HUES48 (cell line): ENCODE results near the gene AVL9.
"Not testable (repeated sequence)": the region's sequence is repeated elsewhere in the genome, so short reads cannot be mapped to it uniquely, and the experiment has no call there.

Experiments used
- H3K27ac ChIP-seq: one replicate; pipeline ENCODE4 v1.7.0; 2013; ENCODE audit warnings: low read depth, low read length, inconsistent platforms
- H3K27me3 ChIP-seq: 2 replicates; pipeline ENCODE4 v1.6.1; 2013; ENCODE audit warnings: mild to moderate bottlenecking, low read length; ENCODE audit not compliant: control insufficient read depth, insufficient read depth
- H3K36me3 ChIP-seq: 2 replicates; pipeline ENCODE4 v1.6.1; 2013; ENCODE audit warnings: low read length; ENCODE audit not compliant: control insufficient read depth, insufficient read depth
- H3K4me1 ChIP-seq: 2 replicates; pipeline ENCODE4 v1.6.1; 2013; ENCODE audit warnings: mild to moderate bottlenecking, low read length; ENCODE audit not compliant: control insufficient read depth, insufficient read depth
- H3K4me3 ChIP-seq: 2 replicates; pipeline ENCODE4 v1.5.1; 2013; ENCODE audit warnings: mild to moderate bottlenecking, low read depth, low read length
- H3K9ac ChIP-seq: 2 replicates; pipeline ENCODE4 v1.6.1; 2013; ENCODE audit warnings: mild to moderate bottlenecking, low read depth, low read length, moderate library complexity
- H3K9me3 ChIP-seq: 2 replicates; pipeline ENCODE4 v1.6.1; 2013; ENCODE audit warnings: low read length; ENCODE audit not compliant: control insufficient read depth, insufficient read depth

The AVL9 gene

DNA sequence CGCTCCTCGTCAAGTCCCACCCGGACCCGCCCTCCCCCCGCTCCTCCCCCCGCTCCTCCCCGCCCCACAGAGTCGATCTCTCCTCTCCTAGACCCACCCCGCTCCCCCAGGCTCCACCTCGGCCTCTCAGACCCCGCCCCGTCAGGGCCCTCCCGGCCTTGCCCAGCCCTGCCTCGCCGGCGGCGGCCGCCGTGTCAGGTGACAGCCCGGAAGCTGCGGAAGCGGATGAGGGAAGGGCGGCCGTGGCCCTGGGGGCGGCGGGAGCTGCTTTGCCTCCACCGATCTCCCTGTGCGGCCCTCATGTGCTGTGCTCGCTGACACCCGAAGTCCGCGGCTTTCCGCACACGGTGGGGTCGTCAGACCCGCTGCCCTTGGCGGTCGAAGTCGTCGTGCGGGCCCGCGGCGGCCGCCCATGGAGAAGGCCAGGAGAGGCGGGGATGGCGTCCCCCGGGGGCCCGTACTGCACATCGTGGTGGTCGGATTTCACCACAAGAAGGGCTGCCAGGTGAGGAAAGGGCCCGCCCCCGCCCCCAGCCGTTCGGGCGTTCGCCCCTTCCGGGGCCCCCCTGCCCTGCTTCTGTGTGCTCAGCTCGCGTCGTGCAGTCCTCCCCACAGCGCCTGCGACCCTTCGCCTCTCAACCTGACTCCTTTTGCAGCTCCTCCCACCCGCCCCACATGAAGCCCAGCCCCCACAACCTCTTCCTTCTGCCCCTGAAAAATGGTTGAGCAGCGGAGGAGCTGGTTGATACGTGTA lies at the start of gene AVL9:
Gene AVL9, plus strand, starts transcription at position 192 of the 754 bp plus-strand sequence. Its CDS starts 221 bp downstream, at position 413.
- Histone ChIP-seq H3K9ac (peak within 1 kb of the TSS; percentile 98), H3K27ac (peak within 1 kb of the TSS; percentile 99), H3K4me3 (peak within 1 kb of the TSS; percentile 100), H3K36me3 (0 out of 2 replicates have a peak, but pooled peaks cover 5% of the 10 kb centered on the region), H3K4me1 (0 out of 2 replicates have a peak, but pooled peaks cover 6% of the 10 kb centered on the region), H3K27me3 (no peaks in the 10 kb centered on the region), H3K9me3 (no peaks in the 10 kb centered on the region)

DNA sequence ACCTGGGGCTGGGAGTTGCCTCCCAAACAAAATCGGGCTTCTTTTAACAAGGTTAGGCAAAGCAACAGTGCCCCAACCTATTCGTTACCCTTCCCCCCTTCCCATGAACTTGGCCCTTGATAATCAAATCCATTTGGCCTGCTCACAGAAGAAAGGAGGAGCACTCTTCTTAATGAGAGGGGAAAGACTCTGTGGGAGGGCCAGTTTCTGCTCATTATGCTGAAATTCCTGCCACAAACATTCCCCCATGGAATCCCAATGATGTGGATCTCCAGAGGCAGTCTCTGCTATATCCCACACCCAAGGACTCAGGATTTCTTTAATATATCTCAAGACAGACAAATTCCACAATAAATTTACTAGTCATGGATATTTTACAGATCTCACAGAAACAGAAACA lies 48.1 kb upstream of the AVL9 start:
- no peaks in the 10 kb centered on the region for H3K27me3 ChIP-seq
- H3K4me1 ChIP-seq, result no peaks in the 10 kb centered on the region
- H3K4me3 ChIP-seq, result no peak overlapping the region
- no peaks in the 10 kb centered on the region for H3K9me3 ChIP-seq
- H3K9ac ChIP-seq, result no peak overlapping the region
- no peak overlapping the region for H3K27ac ChIP-seq
- no peaks in the 10 kb centered on the region for H3K36me3 ChIP-seq

DNA sequence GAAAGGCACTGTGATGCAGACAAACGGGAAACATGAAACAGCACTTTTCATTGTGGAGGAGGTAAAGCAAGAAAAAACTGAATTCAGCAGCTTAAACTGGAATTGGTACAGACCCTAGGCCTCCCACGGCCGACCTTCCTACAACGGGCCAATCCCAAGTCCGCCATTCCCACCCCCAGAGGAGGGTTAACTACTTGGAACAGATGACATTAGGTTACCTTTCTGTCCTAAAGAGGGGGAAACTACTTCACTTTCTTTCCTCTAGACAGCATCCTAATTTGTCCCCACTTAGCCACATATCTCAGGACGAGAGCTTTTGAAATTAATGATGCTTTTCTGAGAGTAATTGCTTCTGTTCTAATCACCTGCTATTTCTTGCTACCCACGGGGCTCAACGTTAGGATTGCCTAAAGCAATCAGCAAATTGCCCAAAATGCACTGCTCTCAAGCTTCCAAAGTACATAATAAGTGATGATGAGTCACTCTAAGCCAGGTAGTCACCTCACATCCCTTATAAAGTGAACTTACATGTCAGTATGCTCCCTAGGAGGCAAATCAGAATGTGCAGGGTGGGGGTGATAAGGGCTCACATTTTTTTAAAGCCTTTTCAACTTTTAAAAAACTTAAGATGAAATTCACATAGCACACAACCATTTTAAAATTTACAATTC lies 41.8 kb upstream of the AVL9 start:
- Histone ChIP-seq H3K9ac (no peak overlapping the region), H3K27me3 (no peaks in the 10 kb centered on the region), H3K27ac (no peak overlapping the region), H3K4me1 (no peaks in the 10 kb centered on the region), H3K9me3 (no peaks in the 10 kb centered on the region), H3K36me3 (no peaks in the 10 kb centered on the region), H3K4me3 (no peak overlapping the region)

GRCh38 chr7:32458025-32458424 lies 37.3 kb upstream of the AVL9 start:
- no peaks in the 10 kb centered on the region for H3K9me3 ChIP-seq
- no peak overlapping the region for H3K27ac ChIP-seq
- H3K9ac ChIP-seq, result no peak overlapping the region
- H3K36me3 ChIP-seq, result no peaks in the 10 kb centered on the region
- no peaks in the 10 kb centered on the region for H3K27me3 ChIP-seq
- no peaks in the 10 kb centered on the region for H3K4me1 ChIP-seq
- no peak overlapping the region for H3K4me3 ChIP-seq

- H3K9ac ChIP-seq, result no peak overlapping the region
- no peak overlapping the region for H3K27ac ChIP-seq
These were observed 35.5 kb upstream of the AVL9 start for GRCh38 chr7:32459788-32460187.

DNA sequence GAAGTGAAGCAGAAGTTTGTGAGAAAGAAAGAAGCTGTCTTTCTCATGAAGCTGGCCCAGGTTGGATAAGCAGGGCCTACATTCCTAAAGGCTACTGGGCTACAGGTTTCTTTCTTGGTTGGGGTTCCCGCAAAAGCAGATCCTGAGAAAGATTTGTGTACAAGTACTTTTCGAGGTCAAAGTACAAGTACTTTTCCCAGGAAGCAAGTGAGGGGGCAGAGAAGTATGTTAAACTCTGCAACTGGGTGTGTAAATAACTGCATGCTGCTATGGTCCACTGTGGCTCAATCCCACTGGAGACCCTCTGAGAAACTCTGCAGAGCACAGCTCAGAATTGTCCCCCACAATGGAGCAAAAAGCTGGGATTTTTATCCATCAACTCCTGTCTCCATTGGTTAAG lies 33.8 kb upstream of the AVL9 start:
- Histone ChIP-seq H3K27me3 (no peaks in the 10 kb centered on the region), H3K9me3 (no peaks in the 10 kb centered on the region), H3K27ac (no peak overlapping the region), H3K4me1 (no peaks in the 10 kb centered on the region), H3K9ac (no peak overlapping the region), H3K4me3 (no peak overlapping the region), H3K36me3 (no peaks in the 10 kb centered on the region)

More at GRCh38 chr7:32459788-32460187, 35.5 kb upstream of the AVL9 start:
- no peaks in the 10 kb centered on the region for H3K9me3 ChIP-seq
- H3K27me3 ChIP-seq, result no peaks in the 10 kb centered on the region
- H3K36me3 ChIP-seq, result no peaks in the 10 kb centered on the region
- H3K4me1 ChIP-seq, result no peaks in the 10 kb centered on the region
- no peak overlapping the region for H3K4me3 ChIP-seq

DNA sequence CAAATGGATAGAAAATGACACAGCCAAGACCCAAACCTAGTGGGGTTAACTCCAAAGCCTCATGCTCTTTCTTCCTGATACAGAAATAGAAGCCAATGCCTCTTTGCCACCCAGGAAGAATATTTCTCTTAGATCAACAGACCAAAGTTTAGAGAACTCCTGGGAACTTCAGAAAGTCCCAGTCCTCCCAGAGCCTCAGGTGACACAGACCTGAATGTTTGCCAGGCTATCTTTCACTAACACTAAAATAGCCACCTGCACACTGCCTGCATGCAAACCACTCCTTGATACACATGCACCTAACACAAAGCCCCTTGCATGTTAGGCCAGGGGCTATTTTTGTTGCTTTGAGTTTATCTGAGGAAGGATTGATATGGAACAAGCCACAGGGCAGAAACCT lies 32.8 kb upstream of the AVL9 start:
- H3K27ac ChIP-seq, result no peak overlapping the region
- H3K9me3 ChIP-seq, result no peaks in the 10 kb centered on the region
- H3K4me3 ChIP-seq, result no peak overlapping the region
- H3K36me3 ChIP-seq, result no peaks in the 10 kb centered on the region
- no peaks in the 10 kb centered on the region for H3K27me3 ChIP-seq
- H3K9ac ChIP-seq, result no peak overlapping the region
- H3K4me1 ChIP-seq, result no peaks in the 10 kb centered on the region

- H3K9ac ChIP-seq, result no peak overlapping the region
- no peaks in the 10 kb centered on the region for H3K9me3 ChIP-seq
- no peaks in the 10 kb centered on the region for H3K27me3 ChIP-seq
- H3K4me3 ChIP-seq, result no peak overlapping the region
- no peak overlapping the region for H3K27ac ChIP-seq
- no peaks in the 10 kb centered on the region for H3K4me1 ChIP-seq
- H3K36me3 ChIP-seq, result no peaks in the 10 kb centered on the region
These were observed 32.3 kb upstream of the AVL9 start for GRCh38 chr7:32462977-32463376.

DNA sequence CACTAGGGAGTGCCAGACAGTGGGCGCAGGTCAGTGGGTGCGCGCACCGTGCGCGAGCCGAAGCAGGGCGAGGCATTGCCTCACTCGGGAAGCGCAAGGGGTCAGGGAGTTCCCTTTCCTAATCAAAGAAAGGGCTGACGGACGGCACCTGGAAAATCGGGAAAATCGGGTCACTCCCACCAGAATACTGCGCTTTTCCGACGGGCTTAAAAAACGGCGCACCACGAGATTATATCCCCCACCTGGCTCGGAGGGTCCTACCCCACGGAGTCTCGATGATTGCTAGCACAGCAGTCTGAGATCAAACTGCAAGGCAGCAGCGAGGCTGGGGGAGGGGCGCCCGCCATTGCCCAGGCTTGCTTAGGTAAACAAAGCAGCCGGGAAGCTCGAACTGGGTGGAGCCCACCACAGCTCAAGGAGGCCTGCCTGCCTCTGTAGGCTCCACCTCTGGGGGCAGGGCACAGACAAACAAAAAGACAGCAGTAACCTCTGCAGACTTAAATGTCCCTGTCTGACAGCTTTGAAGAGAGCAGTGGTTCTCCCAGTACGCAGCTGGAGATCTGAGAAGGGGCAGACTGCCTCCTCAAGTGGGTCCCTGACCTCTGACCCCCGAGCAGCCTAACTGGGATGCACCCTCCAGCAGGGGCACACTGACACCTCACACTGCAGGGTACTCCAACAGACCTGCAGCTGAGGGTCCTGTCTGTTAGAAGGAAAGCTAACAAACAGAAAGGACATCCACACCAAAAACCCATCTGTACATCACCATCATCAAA lies 30.5 kb upstream of the AVL9 start:
- not testable (repeated sequence) for H3K9me3 ChIP-seq, H3K36me3 ChIP-seq, H3K27ac ChIP-seq, H3K4me1 ChIP-seq, H3K27me3 ChIP-seq, H3K9ac ChIP-seq
- H3K4me3 ChIP-seq, result peak overlapping the region; percentile 48; the same call in 1 of the 2 replicates

- not testable (repeated sequence) for H3K27me3 ChIP-seq, H3K9me3 ChIP-seq, H3K36me3 ChIP-seq, H3K9ac ChIP-seq, H3K27ac ChIP-seq, H3K4me1 ChIP-seq, H3K4me3 ChIP-seq
These were observed 25.3 kb upstream of the AVL9 start for GRCh38 chr7:32470004-32470403.

GRCh38 chr7:32470871-32471270 lies 24.4 kb upstream of the AVL9 start:
- H3K9ac ChIP-seq, result no peak overlapping the region
- H3K9me3 ChIP-seq, result no peaks in the 10 kb centered on the region
- no peaks in the 10 kb centered on the region for H3K4me1 ChIP-seq
- H3K27me3 ChIP-seq, result no peaks in the 10 kb centered on the region
- no peak overlapping the region for H3K4me3 ChIP-seq
- H3K27ac ChIP-seq, result no peak overlapping the region
- H3K36me3 ChIP-seq, result no peaks in the 10 kb centered on the region
